WTC11 (cell line): ENCODE measurements around the gene RPL15. TPM values are rescaled to one million over a fixed set of nuclear protein-coding genes. Genes with fewer than 3 reads are reported as not detected.

ENCODE experiments used
- ATAC-seq: fragments of 200-7000 bp; cut with Tn5 transposase; 2 replicates; pipeline ENCODE4 v1.10.0; 2021; ENCODE audit warnings: mild to moderate bottlenecking, moderate library complexity
- CTCF ChIA-PET: fragments of 300-600 bp; sonication (Branson Sonifier 250); formaldehyde crosslinking; loops from one replicate; lab custom pipeline; 2021; ENCODE audit warnings: antibody characterized with exemption; lab: Charles Lee
- POLR2A ChIA-PET: fragments of 350-600 bp; sonication (Branson Sonifier 250); formaldehyde crosslinking; loops from one replicate; lab custom pipeline; 2021; ENCODE audit warnings: antibody characterized with exemption; lab: Charles Lee
- DNase-seq: peaks from one replicate; pipeline ENCODE4 v3.0.0; 2021; ENCODE audit warnings: low spot score
- H3K27ac Mint-ChIP-seq: 2 replicates; pipeline ENCODE4 v1.8.0; 2021; ENCODE audit warnings: mixed read lengths
- H3K27me3 Mint-ChIP-seq: 2 replicates; pipeline ENCODE4 v1.8.0; 2021; ENCODE audit warnings: low read depth, mild to moderate bottlenecking, moderate library complexity, mixed read lengths
- H3K36me3 Mint-ChIP-seq: 2 replicates; pipeline ENCODE4 v1.8.0; 2021; ENCODE audit warnings: mixed read lengths
- H3K4me1 Mint-ChIP-seq: 2 replicates; pipeline ENCODE4 v1.8.0; 2022; ENCODE audit warnings: mixed read lengths
- H3K4me3 Mint-ChIP-seq: 2 replicates; pipeline ENCODE4 v1.8.0; 2021; ENCODE audit warnings: mild to moderate bottlenecking, moderate library complexity, mixed read lengths
- H3K9me3 Mint-ChIP-seq: 2 replicates; pipeline ENCODE4 v1.8.0; 2021; ENCODE audit warnings: mixed read lengths
- AR ChIP-seq: fragments of 250-450 bp; sonication (Bioruptor Pico); IDR thresholded peaks from 2 replicates; pipeline ENCODE4 v1.9.0; 2021; ENCODE audit warnings: mild to moderate bottlenecking
- CDX4 ChIP-seq: fragments of 250-450 bp; sonication (Bioruptor Pico); IDR thresholded peaks from 2 replicates; pipeline ENCODE4 v1.9.0; 2021; ENCODE audit warnings: moderate library complexity, mild to moderate bottlenecking, inconsistent platforms, borderline replicate concordance
- CREB1 ChIP-seq: sonication (generic); formaldehyde crosslinking; IDR thresholded peaks from 2 replicates; pipeline ENCODE4 v1.8.0; 2023; ENCODE audit warnings: mild to moderate bottlenecking, missing genetic modification reagents
- ELF4 ChIP-seq: sonication (generic); formaldehyde crosslinking; IDR thresholded peaks from 2 replicates; pipeline ENCODE4 v1.8.1; 2022; ENCODE audit warnings: low read depth, mild to moderate bottlenecking, moderate library complexity, missing genetic modification reagents
- EMX1 ChIP-seq: fragments of 250-450 bp; sonication (Bioruptor Pico); IDR thresholded peaks from 2 replicates; pipeline ENCODE4 v1.8.0; 2021; ENCODE audit warnings: mild to moderate bottlenecking
- FOXK1 ChIP-seq: sonication (generic); formaldehyde crosslinking; IDR thresholded peaks from 2 replicates; pipeline ENCODE4 v1.8.0; 2022; ENCODE audit warnings: mild to moderate bottlenecking, moderate library complexity, missing genetic modification reagents
- HMGA2 ChIP-seq: fragments of 250-450 bp; sonication (Bioruptor Pico); IDR thresholded peaks from 2 replicates; pipeline ENCODE4 v1.4.0; 2021; ENCODE audit warnings: mild to moderate bottlenecking, moderate library complexity
- HMGXB4 ChIP-seq: sonication (generic); formaldehyde crosslinking; IDR thresholded peaks from 2 replicates; pipeline ENCODE4 v1.8.1; 2023; ENCODE audit warnings: mild to moderate bottlenecking, moderate library complexity, missing genetic modification reagents
- IRF1 ChIP-seq: sonication (generic); formaldehyde crosslinking; IDR thresholded peaks from 2 replicates; pipeline ENCODE4 v1.8.0; 2023; ENCODE audit warnings: missing genetic modification reagents
- IRF2 ChIP-seq: sonication (generic); formaldehyde crosslinking; IDR thresholded peaks from 2 replicates; pipeline ENCODE4 v1.8.0; 2022; ENCODE audit warnings: low read depth, missing genetic modification reagents, borderline replicate concordance
- JUN ChIP-seq: sonication (generic); formaldehyde crosslinking; IDR thresholded peaks from 2 replicates; pipeline ENCODE4 v1.8.0; 2023; ENCODE audit warnings: mild to moderate bottlenecking, missing genetic modification reagents
- MYBL2 ChIP-seq: sonication (generic); formaldehyde crosslinking; IDR thresholded peaks from 2 replicates; pipeline ENCODE4 v1.8.1; 2023; ENCODE audit warnings: mild to moderate bottlenecking, moderate library complexity, missing genetic modification reagents
- NFATC4 ChIP-seq: fragments of 250-450 bp; sonication (Bioruptor Pico); IDR thresholded peaks from 2 replicates; pipeline ENCODE4 v1.9.0; 2021; ENCODE audit warnings: mild to moderate bottlenecking
- NFYB ChIP-seq: sonication (generic); formaldehyde crosslinking; conservative IDR thresholded peaks from 2 replicates; pipeline ENCODE4 v1.8.0; 2022; ENCODE audit warnings: low read depth, missing genetic modification reagents
- PREB ChIP-seq: sonication (generic); formaldehyde crosslinking; IDR thresholded peaks from 2 replicates; pipeline ENCODE4 v1.8.1; 2022; ENCODE audit warnings: mild to moderate bottlenecking, missing genetic modification reagents, moderate library complexity, borderline replicate concordance
- PRRX2 ChIP-seq: fragments of 250-450 bp; sonication (Bioruptor Pico); IDR thresholded peaks from 2 replicates; pipeline ENCODE4 v1.8.0; 2021; ENCODE audit warnings: mild to moderate bottlenecking
- SMAD4 ChIP-seq: sonication (generic); formaldehyde crosslinking; IDR thresholded peaks from 2 replicates; pipeline ENCODE4 v1.8.0; 2022; ENCODE audit warnings: mild to moderate bottlenecking, missing genetic modification reagents
- SOX15 ChIP-seq: fragments of 250-450 bp; sonication (Bioruptor Pico); IDR thresholded peaks from 2 replicates; pipeline ENCODE4 v1.9.0; 2021; ENCODE audit warnings: mild to moderate bottlenecking
- SP1 ChIP-seq: sonication (generic); formaldehyde crosslinking; conservative IDR thresholded peaks from 2 replicates; pipeline ENCODE4 v1.8.1; 2022; ENCODE audit warnings: missing genetic modification reagents
- TCF7 ChIP-seq: sonication (generic); formaldehyde crosslinking; IDR thresholded peaks from 2 replicates; pipeline ENCODE4 v1.8.0; 2022; ENCODE audit warnings: mild to moderate bottlenecking, low read depth, missing genetic modification reagents, moderate library complexity
- TEAD4 ChIP-seq: sonication (generic); formaldehyde crosslinking; IDR thresholded peaks from 2 replicates; pipeline ENCODE4 v1.8.0; 2022; ENCODE audit warnings: mild to moderate bottlenecking, missing genetic modification reagents
- ZBTB43 ChIP-seq: sonication (generic); formaldehyde crosslinking; IDR thresholded peaks from 2 replicates; pipeline ENCODE4 v1.8.1; 2023; ENCODE audit warnings: mild to moderate bottlenecking, missing genetic modification reagents
- ZNF232 ChIP-seq: sonication (generic); formaldehyde crosslinking; IDR thresholded peaks from 2 replicates; pipeline ENCODE4 v1.8.0; 2022; ENCODE audit warnings: mild to moderate bottlenecking, missing genetic modification reagents
- ZNF281 ChIP-seq: sonication (generic); formaldehyde crosslinking; IDR thresholded peaks from 2 replicates; pipeline ENCODE4 v1.8.0; 2023; ENCODE audit warnings: mild to moderate bottlenecking, missing genetic modification reagents
- ZNF317 ChIP-seq: sonication (generic); formaldehyde crosslinking; IDR thresholded peaks from 2 replicates; pipeline ENCODE4 v1.8.1; 2023; ENCODE audit warnings: low read depth, mild to moderate bottlenecking, moderate library complexity, missing genetic modification reagents, borderline replicate concordance
- ZNF423 ChIP-seq: fragments of 250-450 bp; sonication (Bioruptor Pico); IDR thresholded peaks from 2 replicates; pipeline ENCODE4 v2.1.2; 2022; ENCODE audit warnings: mild to moderate bottlenecking, moderate library complexity
- total RNA-seq: library from RNA; stranded (reverse); gene quantifications from 3 replicates; pipeline ENCODE4 v1.2.3, GENCODE V29; 2021

RPL15 gene
- total RNA-seq, 1 experiment from 2014 or later: 2,428 TPM

GRCh38 chr3:23877329-23877980 is 39.5 kb upstream of the RPL15 start:
- H3K4me3 Mint-ChIP-seq: no peak overlapping the region
- peaks cover 28% of the 10 kb centered on the region for H3K4me1 Mint-ChIP-seq
- no peak for TF ChIP-seq ZNF281 (CRISPR knock-in tag)
- TF ChIP-seq PREB (CRISPR knock-in tag): no peak
- TF ChIP-seq SOX15 (CRISPR knock-in tag): no peak
- no peak for TF ChIP-seq HMGA2
- no peak for TF ChIP-seq TCF7 (CRISPR knock-in tag)
- TF ChIP-seq MYBL2 (CRISPR knock-in tag): no peak
- no peak for TF ChIP-seq ZNF317 (CRISPR knock-in tag)
- no peak for TF ChIP-seq CREB1
- TF ChIP-seq ELF4: no peak
- TF ChIP-seq NFYB (CRISPR knock-in tag): no peak
- no peak for TF ChIP-seq ZNF232
- no peak for TF ChIP-seq FOXK1 (CRISPR knock-in tag)
- no peak for TF ChIP-seq SP1
- no peak for TF ChIP-seq NFATC4 (CRISPR knock-in tag)
- TF ChIP-seq AR (CRISPR knock-in tag): no peak
- no peak for TF ChIP-seq ZNF423 (CRISPR knock-in tag)
- TF ChIP-seq, all 79 proteins: peak for 0
- POLR2A ChIA-PET: no interaction called here
- ATAC-seq (no peak), DNase-seq (no peak)
- Mint-ChIP-seq H3K27me3 (no peaks in the 10 kb centered on the region; the same call in 1 of the 2 replicates), H3K9me3 (peaks cover 33% of the 10 kb centered on the region), H3K27ac (no peak overlapping the region), H3K36me3 (peaks cover 50% of the 10 kb centered on the region)
- CTCF ChIA-PET: interaction anchor here (0.6 kb wide), 1 partner anchor 88 kb away, joined by 3 read pairs; no protein-coding TSS in a partner anchor

GRCh38 chr3:23879485-23879884 is 37.4 kb upstream of the RPL15 start:
- Mint-ChIP-seq H3K27ac (no peak overlapping the region), H3K4me3 (no peak overlapping the region), H3K27me3 (no peaks in the 10 kb centered on the region; the same call in 1 of the 2 replicates), H3K4me1 (peaks cover 20% of the 10 kb centered on the region), H3K36me3 (peaks cover 57% of the 10 kb centered on the region), H3K9me3 (peaks cover 33% of the 10 kb centered on the region)
- CTCF ChIA-PET: no interaction called here
- POLR2A ChIA-PET: no interaction called here
- ATAC-seq (no peak), DNase-seq (no peak)
- no peak for TF ChIP-seq TEAD4
- no peak for TF ChIP-seq EMX1 (CRISPR knock-in tag)
- no peak for TF ChIP-seq FOXK1 (CRISPR knock-in tag)
- TF ChIP-seq HMGXB4 (CRISPR knock-in tag): no peak
- no peak for TF ChIP-seq IRF2
- no peak for TF ChIP-seq CDX4 (CRISPR knock-in tag)
- TF ChIP-seq SMAD4 (CRISPR knock-in tag): no peak
- TF ChIP-seq PRRX2 (CRISPR knock-in tag): no peak
- TF ChIP-seq IRF1 (CRISPR knock-in tag): no peak
- TF ChIP-seq ZBTB43: no peak
- no peak for TF ChIP-seq ZNF317 (CRISPR knock-in tag)
- TF ChIP-seq JUN (CRISPR knock-in tag): no peak
